H1 (cell line): ENCODE measurements around the gene GFI1B. TPM values are rescaled to one million over a fixed set of nuclear protein-coding genes. Genes with fewer than 3 reads are reported as not detected.

Experiments
- CTCF ChIA-PET: fragments of 300-600 bp; sonication (Branson Sonifier 250); formaldehyde crosslinking; loops from one replicate; lab custom pipeline; 2021; ENCODE audit not compliant: partially characterized antibody; lab: Charles Lee
- POLR2A ChIA-PET: fragments of 300-600 bp; sonication (Branson Sonifier 250); formaldehyde crosslinking; loops from one replicate; lab custom pipeline; 2021; ENCODE audit warnings: inconsistent platforms; ENCODE audit not compliant: partially characterized antibody; lab: Charles Lee
- DNase-seq, 2 experiments: peaks; one replicate each; pipeline versions ENCODE4 v3.0.0 to v3.0.0-alpha.2; 2010 to 2022; ENCODE audit warnings: low spot score in 2 of 2, low read depth in 1 of 2, mixed read lengths in 1 of 2
- FAIRE-seq: peaks from 2 replicates; lab custom pipeline; 2011; peaks lifted over from hg19 to GRCh38; lab: Jason Lieb, UNC
- H2AFZ ChIP-seq: 2 replicates; pipeline ENCODE4 v1.8.1; 2012; ENCODE audit warnings: low read length, inconsistent platforms
- H2AK5ac ChIP-seq: 2 replicates; pipeline ENCODE4 v1.6.1; 2013; ENCODE audit warnings: low read depth, low read length
- H2BK120ac ChIP-seq: replicated peaks from 2 replicates; pipeline ENCODE3; 2013; ENCODE audit warnings: low read depth, low read length, inconsistent platforms
- H2BK12ac ChIP-seq: 2 replicates; pipeline ENCODE4 v1.6.1; 2013; ENCODE audit warnings: low read depth, low read length
- H2BK15ac ChIP-seq: 2 replicates; pipeline ENCODE4 v1.6.1; 2013; ENCODE audit warnings: low read length
- H2BK20ac ChIP-seq: 2 replicates; pipeline ENCODE4 v1.6.1; 2013; ENCODE audit warnings: low read length
- H2BK5ac ChIP-seq: 2 replicates; pipeline ENCODE4 v1.6.1; 2013; ENCODE audit warnings: low read depth, low read length
- H3K14ac ChIP-seq: 2 replicates; pipeline ENCODE4 v1.6.1; 2013; ENCODE audit warnings: inconsistent platforms; ENCODE audit not compliant: insufficient read length
- H3K18ac ChIP-seq: 2 replicates; pipeline ENCODE4 v1.6.1; 2013; ENCODE audit warnings: low read length; ENCODE audit errors: extremely low read depth
- H3K23ac ChIP-seq: 2 replicates; pipeline ENCODE4 v1.6.1; 2013; ENCODE audit warnings: inconsistent platforms; ENCODE audit not compliant: insufficient read length
- H3K23me2 ChIP-seq: 2 replicates; pipeline ENCODE4 v1.6.1; 2013; ENCODE audit warnings: low read depth, low read length
- H3K27ac ChIP-seq: 2 replicates; pipeline ENCODE4 v1.6.1; 2011; ENCODE audit warnings: low read depth, low read length, inconsistent platforms
- H3K27me3 ChIP-seq, 4 experiments: replicated peaks in 1 of 4; 1 replicate in 1 of 4; 2 replicates in 3 of 4; pipeline versions ENCODE4 v1.6.1 to v1.8.1; 2011 to 2013; ENCODE audit warnings: low read length in 3 of 4, mild to moderate bottlenecking in 3 of 4, inconsistent platforms in 2 of 4, mixed read lengths in 2 of 4, moderate library complexity in 1 of 4; ENCODE audit not compliant: control insufficient read depth in 3 of 4, insufficient read depth in 3 of 4; ENCODE audit errors: extremely low read depth in 1 of 4
- H3K36me3 ChIP-seq, 4 experiments: 2 replicates each; pipeline versions ENCODE4 v1.6.1 to v1.8.1; 2011 to 2013; ENCODE audit warnings: mild to moderate bottlenecking in 4 of 4, low read length in 3 of 4, moderate library complexity in 2 of 4, control low read depth in 1 of 4, inconsistent platforms in 1 of 4; ENCODE audit not compliant: insufficient read depth in 4 of 4, control insufficient read depth in 2 of 4
- H3K4ac ChIP-seq: replicated peaks from 2 replicates; pipeline ENCODE3; 2013; ENCODE audit warnings: low read length, low read depth, mixed read lengths, inconsistent platforms; ENCODE audit not compliant: insufficient read length
- H3K4me1 ChIP-seq, 4 experiments: replicated peaks in 1 of 4; 1 replicate in 1 of 4; 2 replicates in 3 of 4; pipeline versions ENCODE4 v1.6.1 to v1.8.1; 2011 to 2013; ENCODE audit warnings: low read length in 3 of 4, inconsistent platforms in 2 of 4, mixed read lengths in 1 of 4; ENCODE audit not compliant: insufficient read depth in 4 of 4, control insufficient read depth in 3 of 4
- H3K4me2 ChIP-seq, 2 experiments: 2 replicates each; pipeline versions ENCODE4 v1.6.1 to v1.8.1; 2011 to 2013; ENCODE audit warnings: low read depth in 2 of 2, low read length in 2 of 2, control low read depth in 1 of 2, inconsistent platforms in 1 of 2, mild to moderate bottlenecking in 1 of 2; ENCODE audit not compliant: insufficient read depth in 1 of 2
- H3K4me3 ChIP-seq, 4 experiments: fragments of 200-600, 300-600 bp in 1 of 4; sonication (generic), shearing (Covaris generic), sonication (Bioruptor Twin) in 1 of 4; 2 replicates each; pipeline versions ENCODE4 v1.5.1 to v1.8.1; 2011 to 2016; ENCODE audit warnings: low read length in 4 of 4, low read depth in 3 of 4, control low read depth in 2 of 4, inconsistent platforms in 2 of 4, mild to moderate bottlenecking in 2 of 4, mixed read lengths in 1 of 4, moderate library complexity in 1 of 4; ENCODE audit not compliant: insufficient read depth in 2 of 4; ENCODE audit errors: extremely low read depth in 1 of 4
- H3K56ac ChIP-seq: replicated peaks from 2 replicates; pipeline ENCODE3; 2013; ENCODE audit warnings: low read depth, mild to moderate bottlenecking, mixed read lengths, low read length, inconsistent platforms; ENCODE audit not compliant: insufficient read length
- H3K79me1 ChIP-seq: 2 replicates; pipeline ENCODE4 v1.6.1; 2013; ENCODE audit warnings: low read depth, low read length, control low read depth
- H3K79me2 ChIP-seq, 2 experiments: 2 replicates each; pipeline versions ENCODE4 v1.6.1 to v1.8.1; 2012 to 2013; ENCODE audit warnings: low read length in 2 of 2, mild to moderate bottlenecking in 2 of 2, inconsistent platforms in 1 of 2; ENCODE audit not compliant: insufficient read depth in 2 of 2, control insufficient read depth in 1 of 2
- H3K9ac ChIP-seq, 4 experiments: replicated peaks in 1 of 4; 1 replicate in 1 of 4; 2 replicates in 3 of 4; pipeline versions ENCODE4 v1.6.1 to v1.8.1; 2011 to 2013; ENCODE audit warnings: low read depth in 3 of 4, low read length in 3 of 4, control low read depth in 2 of 4, mild to moderate bottlenecking in 2 of 4, moderate library complexity in 2 of 4, inconsistent platforms in 1 of 4; ENCODE audit errors: extremely low read depth in 1 of 4
- H3K9me3 ChIP-seq, 2 experiments: 2 replicates each; pipeline versions ENCODE4 v1.6.1 to v1.8.1; 2012 to 2013; ENCODE audit warnings: mild to moderate bottlenecking in 2 of 2, moderate library complexity in 2 of 2, control low read depth in 1 of 2, inconsistent platforms in 1 of 2, low read depth in 1 of 2, low read length in 1 of 2, mixed read lengths in 1 of 2; ENCODE audit not compliant: insufficient read depth in 2 of 2
- H4K20me1 ChIP-seq, 2 experiments: replicated peaks in 1 of 2; 2 replicates each; pipeline versions ENCODE3 to v1.8.1; 2011 to 2013; ENCODE audit warnings: inconsistent platforms in 2 of 2, low read length in 2 of 2, mild to moderate bottlenecking in 1 of 2; ENCODE audit not compliant: insufficient read depth in 2 of 2, control insufficient read depth in 1 of 2
- H4K5ac ChIP-seq: 2 replicates; pipeline ENCODE4 v1.6.1; 2013; ENCODE audit warnings: low read length, low read depth, mixed read lengths, inconsistent platforms; ENCODE audit not compliant: insufficient read length
- H4K8ac ChIP-seq: 2 replicates; pipeline ENCODE4 v1.8.0; 2013; ENCODE audit warnings: mild to moderate bottlenecking, moderate library complexity, low read length, inconsistent platforms; ENCODE audit not compliant: insufficient read depth; ENCODE audit errors: extremely low read depth
- H4K91ac ChIP-seq: replicated peaks from 2 replicates; pipeline ENCODE3; 2013; ENCODE audit warnings: low read length, mixed read lengths, inconsistent platforms; ENCODE audit not compliant: insufficient read length
- JUN ChIP-seq: IDR thresholded peaks from 2 replicates; pipeline ENCODE4 v1.6.1; 2011; ENCODE audit warnings: low read depth, mild to moderate bottlenecking, improper control_type of control experiment, low read length
- NRF1 ChIP-seq: IDR thresholded peaks from 2 replicates; pipeline ENCODE4 v1.6.1; 2011; ENCODE audit warnings: mild to moderate bottlenecking, low read depth, low read length, improper control_type of control experiment
- SAP30 ChIP-seq: fragments of 300-600 bp; sonication (generic); IDR thresholded peaks from 2 replicates; pipeline ENCODE4 v1.7.1; 2012; ENCODE audit warnings: low read length, moderate library complexity, mild to moderate bottlenecking, inconsistent platforms; ENCODE audit not compliant: insufficient read depth, insufficient replicate concordance
- WGBS, 2 experiments: shearing (Covaris generic) in 1 of 2; methylation state at CpG; one replicate each; pipeline versions ENCODE4 v1.1.6 to v1.1.7; 2013 to 2015; ENCODE audit warnings: low lambda C conversion rate in 2 of 2, mixed read lengths in 2 of 2, inconsistent platforms in 1 of 2, low coverage in 1 of 2, missing lambda C conversion rate in 1 of 2; ENCODE audit not compliant: insufficient replicate concordance in 2 of 2, insufficient coverage in 1 of 2, insufficient read length in 1 of 2; ENCODE audit errors: extremely low coverage in 1 of 2, missing lambda C conversion rate in 1 of 2; 5-methylcytosine and 5-hydroxymethylcytosine counted together
- polyA plus RNA-seq, 7 experiments: library from polyadenylated mRNA; depleted of rRNA in 3 of 7; stranded (reverse) in 5 of 7; unstranded in 2 of 7; fragments of >200 nt in 5 of 7; fragments of 200-250 nt in 2 of 7; gene quantifications; 1 replicate in 5 of 7; 2 replicates in 1 of 7; 4 replicates in 1 of 7; pipeline versions ENCODE4 v1.2.1 to v1.2.3, GENCODE V29; 2011 to 2013; ENCODE audit warnings: missing spikeins in 2 of 7, mixed read lengths in 2 of 7
- total RNA-seq: library from RNA; stranded (reverse); fragmentation: NEBNext Ultra II Directional; extraction: Animal tissue kit (Norgen Biotek cat#: 25700); gene quantifications from 2 replicates; pipeline ENCODE4 v1.2.1, GENCODE V29; 2021

GFI1B gene
- total and polyA plus RNA-seq, 2 of the 8 experiments (the other 6 are each of a cell fraction or from before 2014, with no cell fraction given), result 0.09 to 0.11 TPM

- Histone ChIP-seq H4K20me1 (no peaks in the 10 kb centered on the region), H3K14ac (no peak overlapping the region), H3K36me3 (no peaks in the 10 kb centered on the region), H3K4me3 (no peak overlapping the region), H2BK20ac (0 out of 2 replicates have a peak overlapping the region, but pooled peaks have one; percentile 18), H3K23ac (no peak overlapping the region), H2BK12ac (no peak overlapping the region), H3K4me2 (no peak overlapping the region), H3K4me1 (no peaks in the 10 kb centered on the region; a peak in 2 of 7 replicates), H3K79me1 (no peaks in the 10 kb centered on the region), H3K56ac (no peak overlapping the region), H2AK5ac (no peak overlapping the region), H3K27ac (no peak overlapping the region), H3K79me2 (no peaks in the 10 kb centered on the region), H4K91ac (no peak overlapping the region), H3K27me3 (peaks cover 0 to 5% (median 0%) of the 10 kb centered on the region in 4 experiments; a peak in 1 of 7 replicates), H2BK5ac (no peak overlapping the region), H3K9me3 (no peaks in the 10 kb centered on the region), H3K18ac (no peak overlapping the region), H3K4ac (no peak overlapping the region), H2BK120ac (no peak overlapping the region), H3K23me2 (no peaks in the 10 kb centered on the region), H2AFZ (no peak overlapping the region), H4K8ac (no peak overlapping the region), H4K5ac (no peak overlapping the region), H2BK15ac (no peak overlapping the region), H3K9ac (no peak overlapping the region)
- no peak for FAIRE-seq
- 89% methylated on average over 14 of the region's 14 CpGs; no CpG with 5 or more reads in 1 of the 2 experiments for WGBS, 2 experiments
- ChIA-PET POLR2A (no interaction called here), CTCF (interaction anchor here (0.9 to 1.6 kb wide), 5 partner anchors 11 to 52 kb away, joined by 3 to 10 read pairs (median 3); partner anchors contain the start of gene GFI1B)
- TF ChIP-seq SAP30, result no peak
- TF ChIP-seq NRF1, result no peak
- TF ChIP-seq JUN, result no peak
- DNase-seq, result no peak
Measured at GRCh38 chr9:132988244-132989013, 9.9 kb downstream of the GFI1B start.
